Measurements from ENCODE around the gene NT5DC2.

NT5DC2 gene

GRCh38 chr3:52487788-52488691 lies 45.6 kb downstream of the NT5DC2 start:
- no peak for DNase-seq (ENCODE audit: low spot score)

- DNase-seq (ENCODE audit: low spot score), result no peak
Observed at GRCh38 chr3:52487050-52487787, 46.4 kb downstream of the NT5DC2 start.

- DNase-seq (ENCODE audit: low spot score), result no peak
Observed at GRCh38 chr3:52484680-52485461, 48.8 kb downstream of the NT5DC2 start.

GRCh38 chr3:52483577-52484381 lies 49.9 kb downstream of the NT5DC2 start:
- peak; percentile 81 for DNase-seq (ENCODE audit: low spot score)

- no peak for DNase-seq (ENCODE audit: low spot score)
Observed at GRCh38 chr3:52483081-52483480, 50.6 kb downstream of the NT5DC2 start.

- no peak for DNase-seq (ENCODE audit: low spot score)
Observed at GRCh38 chr3:52481819-52482521, 51.7 kb downstream of the NT5DC2 start.

GRCh38 chr3:52480768-52481715 lies 52.6 kb downstream of the NT5DC2 start:
- DNase-seq (ENCODE audit: low spot score), result no peak

- DNase-seq (ENCODE audit: low spot score), result no peak
Observed at GRCh38 chr3:52479877-52480575, 53.6 kb downstream of the NT5DC2 start.

- no peak for DNase-seq (ENCODE audit: low spot score)
Observed at GRCh38 chr3:52479037-52479876, 54.4 kb downstream of the NT5DC2 start.

- no peak for DNase-seq (ENCODE audit: low spot score)
Observed at GRCh38 chr3:52477796-52478095, 55.9 kb downstream of the NT5DC2 start.

- no peak for DNase-seq (ENCODE audit: low spot score)
Observed at GRCh38 chr3:52477076-52477795, 56.4 kb downstream of the NT5DC2 start.
